GM18526 (cell line): Measurements from ENCODE around the gene ALDH1L1.

Experiments
- POLR2A ChIP-seq: IDR thresholded peaks from 3 replicates; pipeline ENCODE4 v1.6.1; 2011; ENCODE audit not compliant: insufficient read length; ENCODE audit errors: extremely low read depth

ALDH1L1 gene

DNA sequence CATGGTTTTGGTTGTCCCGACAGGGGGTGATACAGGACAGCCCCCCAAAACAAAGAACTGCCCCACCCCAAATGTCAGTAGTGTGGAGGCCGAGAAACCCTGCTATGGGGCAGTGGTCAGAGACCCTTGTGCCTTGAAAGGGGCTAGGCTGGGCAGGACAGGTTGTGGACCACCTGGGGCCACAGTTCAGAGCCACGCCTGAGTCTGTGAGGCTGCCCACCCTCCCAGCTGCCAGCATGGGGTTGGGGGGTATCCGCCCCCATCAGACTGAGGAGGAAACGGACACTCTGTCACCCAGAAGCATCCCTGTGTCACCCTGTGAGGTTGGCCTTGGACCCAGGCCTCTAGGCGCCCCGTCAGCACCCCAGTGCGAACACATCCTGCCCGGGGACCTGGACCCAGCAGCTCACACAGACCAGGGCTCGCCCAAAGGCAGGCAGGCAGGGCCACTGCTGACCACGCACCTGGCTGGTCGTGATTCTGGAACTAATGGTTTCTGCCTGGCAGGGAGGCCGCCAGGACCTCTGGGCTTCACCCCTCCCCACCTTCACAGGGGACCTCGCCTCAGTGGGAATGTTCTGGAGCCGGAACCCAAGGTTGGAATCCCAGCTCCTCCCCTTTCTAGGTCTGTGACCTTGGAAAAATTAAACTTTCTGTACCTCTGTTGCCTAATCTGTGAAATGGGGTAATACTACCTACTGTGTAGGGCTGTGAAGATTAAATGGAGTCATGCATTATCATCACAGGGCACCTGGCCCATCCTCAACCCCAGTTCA lies 97.8 kb downstream of the ALDH1L1 start:
- TF ChIP-seq POLR2A, result no peak

DNA sequence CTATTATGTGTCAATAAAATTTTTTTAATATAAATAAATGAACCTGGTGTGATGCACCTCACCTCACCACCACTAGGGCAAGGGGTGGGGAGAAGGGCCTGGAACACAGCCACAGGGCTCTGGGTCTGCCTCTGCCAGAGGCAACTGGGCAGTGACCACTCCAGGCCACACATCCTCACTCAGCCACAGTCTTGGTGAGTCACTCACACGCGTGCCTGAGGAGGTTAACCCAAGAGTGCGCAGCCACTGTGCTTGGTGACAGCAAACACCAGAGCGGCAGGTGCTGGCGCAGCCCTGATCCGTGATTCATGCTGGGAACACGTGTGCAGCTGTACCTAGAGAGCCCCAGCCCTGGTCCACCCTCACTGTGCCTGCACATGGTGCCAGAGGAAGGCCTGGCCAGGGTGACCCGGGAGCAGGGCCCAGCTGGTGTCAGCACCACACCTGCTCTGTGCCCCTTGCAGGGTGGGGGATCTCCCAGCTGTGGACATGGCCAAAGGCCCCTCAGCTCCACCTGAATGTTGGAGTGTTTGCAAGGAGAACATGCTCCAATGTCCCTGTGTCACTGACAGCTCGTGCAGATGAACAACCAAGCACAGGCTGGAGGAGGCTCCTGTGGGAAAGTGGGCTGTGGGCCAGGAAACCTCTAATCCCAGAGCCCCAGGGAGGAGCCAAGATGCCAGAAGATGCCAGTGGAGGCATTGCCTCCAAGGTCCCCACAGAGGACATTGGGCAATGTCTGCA lies 98.6 kb downstream of the ALDH1L1 start:
- TF ChIP-seq POLR2A, result no peak

DNA sequence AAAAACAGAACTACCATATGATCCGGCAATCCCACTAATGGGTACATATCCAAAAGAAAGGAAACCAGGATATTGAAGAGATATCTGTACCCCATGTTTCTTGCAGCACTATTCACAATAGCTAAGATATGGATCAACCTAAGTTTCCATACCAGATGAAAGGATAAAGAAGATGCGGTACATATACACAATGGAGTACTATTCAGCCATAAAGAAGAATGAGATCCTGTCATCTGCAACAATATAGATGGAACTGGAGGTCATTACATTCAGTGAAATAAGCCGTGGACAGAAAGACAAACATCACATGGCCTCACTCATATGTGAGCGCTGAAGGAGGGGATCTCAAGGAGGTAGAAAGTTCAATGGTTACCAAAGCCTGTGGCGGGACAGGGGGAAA lies 99.4 kb downstream of the ALDH1L1 start:
- no peak for TF ChIP-seq POLR2A

DNA sequence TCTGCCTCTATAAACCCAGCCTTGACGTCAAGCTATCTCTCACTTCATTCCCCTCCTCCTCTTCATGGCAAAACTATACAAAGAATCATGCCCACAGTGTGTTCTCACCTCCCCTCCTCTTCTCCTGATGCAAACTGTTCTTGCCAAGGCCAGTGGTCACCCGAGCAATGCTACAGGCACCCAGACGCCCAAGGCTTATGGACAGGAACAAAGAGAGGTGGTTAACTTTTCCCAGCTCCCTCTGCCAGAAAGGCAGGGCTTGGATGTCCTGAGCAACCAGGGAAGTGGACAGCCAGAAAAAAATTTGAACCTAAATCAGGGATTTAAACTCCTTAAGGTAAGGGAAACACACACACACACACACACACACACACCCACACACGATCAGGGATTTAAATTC lies 101.5 kb downstream of the ALDH1L1 start:
- TF ChIP-seq POLR2A, result no peak

DNA sequence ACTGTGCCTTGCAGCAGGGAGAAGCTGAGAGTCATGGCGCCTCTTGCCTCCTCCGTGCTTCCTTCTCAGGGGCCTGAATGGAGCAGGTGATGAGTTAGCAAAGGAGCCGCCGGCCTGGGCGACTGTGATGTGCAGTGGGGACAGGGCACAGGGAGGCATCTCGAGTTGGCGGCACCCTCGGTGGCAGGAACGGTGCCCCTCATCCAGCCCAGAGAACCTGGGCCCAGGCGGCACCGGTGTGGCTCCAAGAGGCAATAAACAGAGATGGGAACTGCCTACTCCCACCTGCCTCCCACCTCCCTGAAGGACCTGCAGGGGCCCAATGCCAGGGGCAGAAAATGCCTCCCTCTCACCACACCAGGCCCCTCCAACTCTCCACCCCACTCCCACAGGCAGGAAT lies 102.6 kb downstream of the ALDH1L1 start:
- TF ChIP-seq POLR2A, result no peak

DNA sequence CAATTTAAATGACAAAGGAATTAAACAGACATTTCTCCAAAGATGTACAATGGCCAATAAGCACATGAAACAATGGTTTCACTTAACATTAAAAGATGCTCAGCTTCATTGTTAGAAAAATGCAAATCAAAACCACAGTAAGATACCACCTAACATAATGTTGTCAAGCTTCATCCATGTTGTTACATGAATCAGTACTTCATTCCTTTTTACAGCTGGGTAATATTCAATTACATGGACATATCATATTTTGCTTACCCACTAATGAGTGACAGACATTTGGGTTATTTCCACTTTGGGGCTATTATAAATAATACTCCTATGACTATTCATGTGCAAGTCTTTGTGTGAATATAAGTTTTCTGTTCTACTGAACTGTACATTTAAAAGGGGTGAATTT lies 104.2 kb downstream of the ALDH1L1 start:
- TF ChIP-seq POLR2A, result no peak

DNA sequence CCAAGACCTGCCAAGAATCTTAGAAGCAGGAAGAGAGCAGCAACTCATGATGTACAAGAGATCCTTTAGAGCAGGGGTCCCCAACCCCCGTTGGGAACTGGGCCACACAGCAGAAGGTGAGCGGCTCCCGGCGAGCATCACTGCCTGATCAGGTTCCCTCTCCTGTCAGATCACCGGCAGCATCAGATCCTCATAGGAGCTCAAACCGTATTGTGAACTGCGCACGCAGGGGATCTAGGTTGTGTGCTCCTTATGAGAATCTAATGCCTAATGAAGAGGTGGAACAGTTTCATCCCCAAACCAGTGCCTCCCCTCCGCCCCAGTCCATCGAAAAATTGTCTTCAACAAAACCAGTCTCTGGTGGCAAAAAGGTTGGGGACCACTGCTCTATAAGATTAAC lies 110.2 kb downstream of the ALDH1L1 start:
- TF ChIP-seq POLR2A, result no peak

DNA sequence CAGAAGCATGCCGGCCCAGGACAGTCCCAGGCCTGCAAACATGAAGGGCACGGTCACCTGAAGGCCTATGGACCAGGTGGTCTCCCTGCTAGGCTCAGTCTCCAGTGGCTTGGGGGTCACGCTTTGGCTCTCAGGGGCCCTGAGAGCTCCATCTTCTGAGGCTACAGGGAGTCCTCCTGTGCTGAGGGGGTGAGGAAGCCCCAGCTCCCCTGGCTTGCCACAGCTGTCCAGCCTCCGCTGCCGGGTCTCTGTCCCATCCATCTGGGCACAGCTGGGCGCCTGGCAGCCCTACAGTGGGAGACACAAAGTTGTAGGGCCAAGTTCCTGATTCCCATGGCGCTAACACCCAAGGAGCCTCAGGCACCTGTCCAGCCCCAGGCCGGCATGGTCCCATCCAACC lies 112.4 kb downstream of the ALDH1L1 start:
- no peak for TF ChIP-seq POLR2A

DNA sequence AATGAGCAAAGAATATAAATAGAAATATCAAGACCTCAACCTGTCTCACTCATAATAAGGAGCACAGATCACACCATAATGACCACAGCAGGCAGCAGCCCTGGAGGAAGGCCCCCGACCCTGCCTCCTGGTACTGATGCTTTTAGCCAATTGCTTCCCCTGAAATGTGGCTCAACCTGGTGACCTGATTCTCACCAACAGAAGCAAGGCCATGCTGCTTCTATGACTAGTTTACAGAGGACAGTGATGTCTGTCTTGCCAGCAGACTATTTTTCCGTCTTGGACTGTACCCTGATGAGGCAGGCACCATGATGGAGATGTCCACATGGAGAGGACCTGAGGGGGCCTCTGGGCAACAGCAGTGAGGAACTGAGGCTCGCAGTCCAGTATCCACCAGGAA lies 114.5 kb downstream of the ALDH1L1 start:
- no peak for TF ChIP-seq POLR2A

DNA sequence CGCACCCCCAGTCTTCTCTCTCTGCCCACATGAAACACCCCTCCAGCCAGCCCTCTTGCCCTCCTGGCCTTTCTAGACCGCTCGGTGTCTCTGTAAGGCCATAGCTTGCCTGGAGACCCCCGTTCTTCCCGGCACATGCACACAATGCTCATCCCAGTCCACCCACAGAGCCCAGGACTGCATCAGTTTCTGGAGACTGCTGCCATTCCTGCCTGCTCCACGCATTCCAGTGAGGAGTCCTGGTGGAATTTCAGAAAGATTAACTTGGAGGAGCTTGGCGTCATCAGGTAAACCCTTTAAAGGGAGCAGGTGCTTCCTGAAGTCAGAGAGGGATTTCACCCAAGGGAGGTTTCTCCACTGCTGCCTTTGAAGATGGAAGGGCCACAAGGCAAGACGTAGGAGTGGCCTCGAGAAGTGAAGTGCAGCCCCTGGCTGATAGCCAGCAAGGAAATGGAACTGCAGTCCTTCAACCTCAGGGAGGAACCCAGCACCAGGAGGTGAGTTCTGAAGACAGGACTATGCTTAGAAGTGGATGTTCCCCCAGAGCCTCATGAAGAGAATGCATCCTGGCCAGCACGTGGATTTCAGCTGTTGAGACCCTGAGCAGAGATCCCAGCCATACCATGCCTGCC lies 115.6 kb downstream of the ALDH1L1 start:
- TF ChIP-seq POLR2A, result no peak

DNA sequence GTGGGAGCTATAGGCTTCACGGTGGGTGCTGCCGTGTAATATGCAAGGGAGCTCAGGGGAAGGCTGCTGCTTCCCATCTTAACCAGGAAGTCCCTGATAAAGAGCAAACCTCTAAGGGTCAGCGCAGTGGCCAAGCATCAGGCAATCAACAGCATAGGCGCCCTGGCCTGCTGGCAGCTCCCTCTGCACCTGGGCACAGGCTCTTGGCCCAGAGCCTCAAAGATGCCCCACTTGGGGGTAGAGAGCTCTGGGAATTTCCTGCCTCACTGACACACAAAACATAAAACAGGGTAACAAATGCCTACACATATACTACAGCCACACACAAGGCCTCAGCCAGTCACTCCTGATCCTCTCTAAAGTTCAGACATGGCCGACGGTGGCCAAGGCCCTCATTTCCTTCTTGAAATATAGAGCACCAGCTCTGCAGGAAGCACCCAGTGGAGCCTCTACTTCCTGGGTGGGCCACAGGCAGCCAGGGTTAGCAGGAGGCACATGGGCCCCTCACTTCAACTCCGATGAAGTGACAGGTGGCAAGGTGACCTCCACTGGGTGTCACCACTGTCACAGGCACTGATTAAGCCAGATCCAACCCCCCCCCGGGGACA lies 116.9 kb downstream of the ALDH1L1 start:
- TF ChIP-seq POLR2A, result no peak

DNA sequence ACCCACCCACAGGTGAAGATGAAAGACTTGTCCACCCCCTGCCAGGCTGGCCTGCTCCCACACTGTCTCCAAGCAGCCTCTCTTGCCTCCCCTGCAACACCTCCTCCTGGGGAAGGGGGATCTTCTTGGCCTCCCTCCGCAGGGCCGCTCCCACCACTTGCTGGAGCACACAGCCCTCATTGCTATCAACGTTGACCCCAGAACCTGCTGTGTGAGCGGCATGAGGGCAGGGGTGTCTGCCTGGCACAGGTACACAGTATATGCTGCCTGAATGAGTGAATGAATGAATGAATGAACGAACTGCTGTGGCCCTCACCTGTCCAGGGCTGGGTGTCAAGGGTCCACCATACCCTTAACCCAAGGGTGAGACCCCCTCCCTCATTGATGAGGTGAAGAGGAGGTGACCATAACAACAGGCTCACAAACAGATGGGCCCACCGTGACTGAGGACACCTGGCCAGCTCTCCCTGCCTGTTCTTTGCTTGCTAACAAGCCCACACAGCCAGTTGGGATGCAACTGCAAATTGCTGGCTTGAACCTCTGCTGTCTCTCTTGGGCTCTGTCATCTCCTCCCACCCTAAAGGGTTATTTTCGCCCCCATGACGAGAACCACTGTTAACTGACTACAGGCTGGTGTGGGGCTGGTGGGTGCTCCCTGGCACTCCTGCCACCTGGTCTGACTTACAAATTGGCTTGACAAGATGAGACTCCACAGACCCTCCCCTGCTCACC lies 118.9 kb downstream of the ALDH1L1 start:
- no peak for TF ChIP-seq POLR2A

DNA sequence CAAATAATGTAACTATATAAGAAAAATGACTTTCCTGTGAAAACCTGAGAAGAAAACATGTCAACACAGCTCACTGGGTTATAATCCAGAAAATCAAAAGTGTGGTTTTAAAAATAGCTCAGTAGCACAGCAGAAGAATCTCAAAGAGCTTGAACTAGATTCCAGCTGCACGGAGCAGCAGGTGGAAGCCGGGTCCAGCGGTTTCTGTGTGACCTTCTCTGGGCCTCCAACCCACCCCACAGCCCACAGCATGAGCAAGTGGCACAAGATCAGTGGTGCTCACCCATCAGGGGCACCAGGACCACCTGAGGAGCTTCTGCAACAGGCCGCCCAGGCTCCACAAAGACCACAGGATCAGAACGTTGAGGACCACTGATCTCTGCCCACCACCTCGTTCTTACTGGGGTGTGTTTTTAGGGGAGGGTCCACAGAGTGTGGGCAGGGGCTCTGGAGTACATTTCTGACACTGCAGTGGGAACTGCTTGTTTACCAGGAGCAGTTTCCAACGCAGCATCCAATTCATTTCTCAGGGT lies 119.7 kb downstream of the ALDH1L1 start:
- TF ChIP-seq POLR2A, result no peak

DNA sequence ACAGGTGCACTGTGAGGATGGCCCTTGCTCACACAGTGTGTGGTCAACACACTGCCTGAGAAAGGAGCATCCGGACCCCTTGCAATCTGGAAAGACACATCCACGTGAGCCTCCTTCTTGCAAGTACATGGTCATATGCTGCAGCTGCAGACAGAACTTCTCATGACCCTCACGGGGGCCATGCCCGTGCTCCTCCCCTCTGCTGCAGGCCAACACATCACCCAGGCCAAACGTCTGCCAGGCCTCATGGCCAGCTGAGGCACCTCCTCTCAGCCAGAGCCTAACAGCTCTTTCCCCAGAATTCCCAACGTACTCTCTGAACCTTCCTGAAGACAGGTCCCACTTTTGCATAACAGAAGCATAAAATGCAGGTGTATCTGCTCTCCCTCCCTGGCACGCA lies 121.7 kb downstream of the ALDH1L1 start:
- no peak for TF ChIP-seq POLR2A

DNA sequence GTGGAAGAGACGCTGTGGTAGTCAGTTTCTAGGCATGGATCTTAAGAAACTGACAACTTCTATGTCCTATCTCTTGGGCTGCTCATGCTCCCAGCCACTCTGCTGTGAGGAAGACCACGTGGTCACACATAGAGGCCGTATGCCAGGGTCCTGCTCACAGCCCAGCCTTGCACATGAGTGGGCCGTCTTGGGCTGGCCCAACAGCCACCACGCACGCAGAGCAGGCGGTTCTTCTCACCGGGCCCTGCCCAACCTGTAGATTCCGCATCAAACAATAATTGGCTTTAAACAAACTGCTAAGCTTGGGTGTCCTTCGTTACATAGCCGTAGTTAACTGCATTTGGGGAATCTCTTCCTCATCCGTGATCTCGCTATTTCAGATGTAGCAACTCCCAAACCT lies 122.5 kb downstream of the ALDH1L1 start:
- TF ChIP-seq POLR2A, result no peak
